K562 (cell line): Measurements from ENCODE around the gene C11orf65. TPM values are rescaled to one million over a fixed set of nuclear protein-coding genes. Genes with fewer than 3 reads are reported as not detected.

Source experiments
- C11orf30 ChIP-seq: fragments of 450-650 bp; IDR thresholded peaks from 2 replicates; pipeline ENCODE4 v1.6.1; 2016; ENCODE audit warnings: low read depth, mild to moderate bottlenecking
- MEF2A ChIP-seq: IDR thresholded peaks from 2 replicates; pipeline ENCODE4 v1.6.1; 2011; ENCODE audit warnings: low read depth, mild to moderate bottlenecking, low read length, moderate library complexity; ENCODE audit not compliant: control insufficient read depth
- NCOA1 ChIP-seq: fragments of 450-650 bp; IDR thresholded peaks from 2 replicates; pipeline ENCODE4 v1.6.1; 2016; ENCODE audit warnings: low read depth
- NONO ChIP-seq, 2 experiments: fragments of 200-400 bp in 1 of 2; fragments of 450-650 bp in 1 of 2; formaldehyde crosslinking in 1 of 2; IDR thresholded peaks; 2 replicates each; pipeline ENCODE4 v1.6.1; 2017; ENCODE audit warnings: low read depth in 2 of 2, mild to moderate bottlenecking in 2 of 2, moderate library complexity in 2 of 2, low read length in 1 of 2
- NR2F6 ChIP-seq: fragments of 450-650 bp; formaldehyde crosslinking; IDR thresholded peaks from 2 replicates; pipeline ENCODE4 v1.4.0; 2020; ENCODE audit warnings: mild to moderate bottlenecking
- SMARCA4 ChIP-seq: fragments of 450-650 bp; IDR thresholded peaks from 2 replicates; pipeline ENCODE4 v1.6.1; 2016
- STAT5B ChIP-seq: fragments of 250-450 bp; sonication (Bioruptor Pico); IDR thresholded peaks from 2 replicates; pipeline ENCODE4 v1.8.0; 2021; ENCODE audit warnings: mild to moderate bottlenecking, inconsistent platforms
- ZC3H4 ChIP-seq: sonication (generic); formaldehyde crosslinking; IDR thresholded peaks from 2 replicates; pipeline ENCODE4 v1.9.0; 2021; ENCODE audit warnings: missing genetic modification reagents, borderline replicate concordance
- ZNF12 ChIP-seq: sonication (generic); formaldehyde crosslinking; IDR thresholded peaks from 2 replicates; pipeline ENCODE4 v1.4.0; 2020; ENCODE audit warnings: mild to moderate bottlenecking, missing genetic modification reagents
- ZNF184 ChIP-seq: sonication (generic); formaldehyde crosslinking; IDR thresholded peaks from 2 replicates; pipeline ENCODE4 v1.5.0; 2020; ENCODE audit warnings: missing genetic modification reagents
- ZNF212 ChIP-seq: fragments of 450-650 bp; formaldehyde crosslinking; IDR thresholded peaks from 2 replicates; pipeline ENCODE4 v1.4.0; 2020; ENCODE audit warnings: mild to moderate bottlenecking
- polyA plus RNA-seq, 8 experiments: library from polyadenylated mRNA; depleted of rRNA in 4 of 8; stranded (reverse) in 5 of 8; unstranded in 3 of 8; fragments of >200 nt; fragmentation: Nextera tagmentation in 2 of 8; fragmentation: Illumina TruSeq in 1 of 8; extraction: Ambion mirVana in 2 of 8; extraction: Trizol in 1 of 8; gene quantifications; 2 replicates each; pipeline versions ENCODE4 v1.2.1 to v1.2.3, GENCODE V29; 2011 to 2014; ENCODE audit warnings: inconsistent platforms in 1 of 8, missing spikeins in 1 of 8
- total RNA-seq, 7 experiments: library from RNA; depleted of rRNA in 6 of 7; stranded (reverse); fragments of >200 nt in 6 of 7; fragmentation: Illumina TruSeq in 2 of 7; extraction: Trizol in 2 of 7; gene quantifications; 2 replicates each; pipeline versions ENCODE4 v1.2.1 to v1.2.3, GENCODE V29; 2011 to 2021; ENCODE audit warnings: low replicate concordance in 1 of 7
- TF ChIP-seq, protein P1 (sequence below): fragments of 250-450 bp; sonication (Bioruptor Pico); IDR thresholded peaks from 2 replicates; pipeline ENCODE4 v1.5.0; 2021; ENCODE audit warnings: mild to moderate bottlenecking, moderate library complexity
- TF ChIP-seq, protein P2 (sequence below), 2 experiments: fragments of 450-650 bp in 1 of 2; IDR thresholded peaks; 2 replicates each; pipeline ENCODE4 v1.6.1; 2011 to 2017; ENCODE audit warnings: low read depth in 2 of 2, antibody characterized with exemption in 1 of 2, borderline replicate concordance in 1 of 2, low read length in 1 of 2, mild to moderate bottlenecking in 1 of 2, mixed read lengths in 1 of 2; ENCODE audit not compliant: control insufficient read depth in 1 of 2
- TF ChIP-seq, protein P3 (sequence below): sonication (generic); formaldehyde crosslinking; IDR thresholded peaks from 2 replicates; pipeline ENCODE4 v1.8.1; 2022; ENCODE audit warnings: missing genetic modification reagents
- TF ChIP-seq, protein P4 (sequence below): fragments of 450-650 bp; IDR thresholded peaks from 2 replicates; pipeline ENCODE4 v1.6.1; 2017; ENCODE audit warnings: antibody characterized with exemption
- TF ChIP-seq, protein P5 (sequence below): fragments of 450-650 bp; IDR thresholded peaks from 2 replicates; pipeline ENCODE4 v1.6.1; 2017; ENCODE audit warnings: mild to moderate bottlenecking, moderate library complexity

The C11orf65 gene
- total and polyA plus RNA-seq, 9 of the 15 experiments (the other 6 are each of a cell fraction or from before 2014, with no cell fraction given) = 1.0 to 2.1 (median 1.2) TPM

DNA sequence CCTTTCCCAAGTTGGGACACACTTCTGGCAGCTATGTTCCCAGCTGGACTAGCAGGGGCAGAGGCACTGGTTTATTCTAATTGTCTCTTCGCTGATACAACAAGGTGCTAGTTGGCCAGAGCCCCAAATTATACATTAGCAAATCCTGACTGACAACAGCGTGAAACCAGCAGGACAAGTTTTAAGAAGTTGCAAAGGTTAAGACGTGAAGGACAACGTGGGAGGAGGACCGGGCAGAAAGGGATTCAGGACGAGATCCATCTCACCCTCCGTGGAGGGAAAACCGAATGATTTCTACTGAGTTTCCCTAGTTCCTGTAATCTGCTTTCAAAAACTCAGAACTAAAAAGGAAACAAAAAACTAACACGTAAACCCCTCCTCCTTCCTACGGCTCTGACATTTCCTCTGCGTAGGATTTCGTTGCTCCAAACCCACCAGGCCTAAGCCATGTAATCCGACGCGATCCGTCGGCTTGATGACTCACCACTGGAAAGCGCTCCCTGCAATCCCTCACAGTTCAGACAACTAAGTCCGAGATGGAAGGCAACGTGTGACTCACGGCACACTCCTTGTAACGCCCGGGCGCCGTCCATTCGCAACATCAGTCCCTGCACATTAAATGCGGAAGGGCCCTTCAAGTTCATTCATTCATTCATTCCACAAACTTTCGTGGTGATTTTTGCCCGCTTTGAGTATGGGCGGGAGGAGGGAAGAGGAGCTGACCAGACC is 30.2 kb upstream of the C11orf65 start (continued):
- TF ChIP-seq ZNF212 (no peak), STAT5B (no peak), C11orf30 (peak; percentile 42), NR2F6 (CRISPR knock-in tag) (no peak), NCOA1 (peak; percentile 48; the same call in 1 of the 2 replicates), SMARCA4 (peak; percentile 85), ZC3H4 (no peak), MEF2A (no peak), ZNF12 (CRISPR knock-in tag) (peak; percentile 83; the same call in 1 of the 2 replicates), ZNF184 (CRISPR knock-in tag) (no peak), NONO (IDR thresholded peaks at IDR 0.05; ENCODE audit: low read depth in 2 of 2, low read length in 1 of 2) (no peak)
- TF ChIP-seq, protein P1, sequence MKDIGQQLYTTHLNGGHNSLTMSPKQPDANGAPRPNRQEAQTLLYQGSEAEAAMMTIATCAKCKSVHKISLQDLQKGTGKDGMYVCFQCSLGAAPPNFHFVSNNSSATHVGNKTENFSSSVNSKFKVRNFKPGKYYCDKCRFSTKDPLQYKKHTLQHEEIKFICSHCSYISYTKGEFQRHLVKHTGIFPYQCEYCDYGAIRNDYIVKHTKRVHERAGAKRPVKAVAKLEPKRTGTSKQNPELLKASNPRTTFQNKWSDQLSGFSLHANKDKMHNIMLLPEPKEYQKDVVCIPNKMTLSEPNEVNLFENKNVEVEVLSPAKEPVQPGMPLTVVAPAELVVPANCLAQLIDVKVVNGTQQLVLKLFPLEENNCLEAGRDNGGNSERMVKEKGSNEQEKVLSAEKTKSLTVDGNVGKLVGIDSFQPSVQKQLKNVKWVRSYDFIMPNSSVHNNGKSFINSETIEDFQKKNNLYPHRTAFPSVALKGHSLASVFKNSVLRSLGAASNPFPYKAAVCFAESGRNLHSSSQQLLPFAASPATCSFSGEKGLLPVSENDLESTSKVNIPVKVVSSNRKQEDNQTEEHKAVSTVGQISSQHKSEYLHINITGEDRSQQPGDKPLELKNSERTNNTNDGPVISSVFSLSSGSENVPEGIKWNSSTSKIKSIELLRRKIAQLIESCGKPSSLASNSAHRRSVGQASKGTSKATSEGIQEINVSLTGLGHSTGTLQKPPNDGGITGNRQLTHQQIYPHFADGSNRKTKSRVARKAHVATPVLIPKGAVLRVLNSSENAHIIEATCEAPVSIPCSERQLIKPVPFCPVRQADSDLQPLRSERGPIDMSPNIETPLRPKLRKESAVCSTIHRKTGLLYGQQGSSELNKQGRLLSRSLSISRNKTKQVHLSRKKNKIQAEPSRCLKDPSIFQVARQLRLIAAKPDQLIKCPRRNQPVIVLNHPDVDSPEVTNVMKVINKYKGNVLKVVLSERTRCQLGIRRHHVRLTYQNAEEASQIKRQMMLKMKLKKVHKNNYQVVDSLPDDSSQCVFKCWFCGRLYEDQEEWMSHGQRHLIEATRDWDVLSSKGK (CRISPR knock-in tag) = no peak
- TF ChIP-seq, protein P2, sequence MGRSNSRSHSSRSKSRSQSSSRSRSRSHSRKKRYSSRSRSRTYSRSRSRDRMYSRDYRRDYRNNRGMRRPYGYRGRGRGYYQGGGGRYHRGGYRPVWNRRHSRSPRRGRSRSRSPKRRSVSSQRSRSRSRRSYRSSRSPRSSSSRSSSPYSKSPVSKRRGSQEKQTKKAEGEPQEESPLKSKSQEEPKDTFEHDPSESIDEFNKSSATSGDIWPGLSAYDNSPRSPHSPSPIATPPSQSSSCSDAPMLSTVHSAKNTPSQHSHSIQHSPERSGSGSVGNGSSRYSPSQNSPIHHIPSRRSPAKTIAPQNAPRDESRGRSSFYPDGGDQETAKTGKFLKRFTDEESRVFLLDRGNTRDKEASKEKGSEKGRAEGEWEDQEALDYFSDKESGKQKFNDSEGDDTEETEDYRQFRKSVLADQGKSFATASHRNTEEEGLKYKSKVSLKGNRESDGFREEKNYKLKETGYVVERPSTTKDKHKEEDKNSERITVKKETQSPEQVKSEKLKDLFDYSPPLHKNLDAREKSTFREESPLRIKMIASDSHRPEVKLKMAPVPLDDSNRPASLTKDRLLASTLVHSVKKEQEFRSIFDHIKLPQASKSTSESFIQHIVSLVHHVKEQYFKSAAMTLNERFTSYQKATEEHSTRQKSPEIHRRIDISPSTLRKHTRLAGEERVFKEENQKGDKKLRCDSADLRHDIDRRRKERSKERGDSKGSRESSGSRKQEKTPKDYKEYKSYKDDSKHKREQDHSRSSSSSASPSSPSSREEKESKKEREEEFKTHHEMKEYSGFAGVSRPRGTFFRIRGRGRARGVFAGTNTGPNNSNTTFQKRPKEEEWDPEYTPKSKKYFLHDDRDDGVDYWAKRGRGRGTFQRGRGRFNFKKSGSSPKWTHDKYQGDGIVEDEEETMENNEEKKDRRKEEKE (IDR thresholded peaks at IDR 0.05; ENCODE audit: borderline replicate concordance in 1 of 2, control insufficient read depth in 1 of 2, low read depth in 2 of 2, low read length in 1 of 2) = 0 out of 4 replicates have a peak, but pooled peaks of 1 of the 2 experiments have one; percentile 59
- TF ChIP-seq, protein P3, sequence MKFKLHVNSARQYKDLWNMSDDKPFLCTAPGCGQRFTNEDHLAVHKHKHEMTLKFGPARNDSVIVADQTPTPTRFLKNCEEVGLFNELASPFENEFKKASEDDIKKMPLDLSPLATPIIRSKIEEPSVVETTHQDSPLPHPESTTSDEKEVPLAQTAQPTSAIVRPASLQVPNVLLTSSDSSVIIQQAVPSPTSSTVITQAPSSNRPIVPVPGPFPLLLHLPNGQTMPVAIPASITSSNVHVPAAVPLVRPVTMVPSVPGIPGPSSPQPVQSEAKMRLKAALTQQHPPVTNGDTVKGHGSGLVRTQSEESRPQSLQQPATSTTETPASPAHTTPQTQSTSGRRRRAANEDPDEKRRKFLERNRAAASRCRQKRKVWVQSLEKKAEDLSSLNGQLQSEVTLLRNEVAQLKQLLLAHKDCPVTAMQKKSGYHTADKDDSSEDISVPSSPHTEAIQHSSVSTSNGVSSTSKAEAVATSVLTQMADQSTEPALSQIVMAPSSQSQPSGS (CRISPR knock-in tag) = no peak; the same call in 1 of the 2 replicates
- TF ChIP-seq, protein P4, sequence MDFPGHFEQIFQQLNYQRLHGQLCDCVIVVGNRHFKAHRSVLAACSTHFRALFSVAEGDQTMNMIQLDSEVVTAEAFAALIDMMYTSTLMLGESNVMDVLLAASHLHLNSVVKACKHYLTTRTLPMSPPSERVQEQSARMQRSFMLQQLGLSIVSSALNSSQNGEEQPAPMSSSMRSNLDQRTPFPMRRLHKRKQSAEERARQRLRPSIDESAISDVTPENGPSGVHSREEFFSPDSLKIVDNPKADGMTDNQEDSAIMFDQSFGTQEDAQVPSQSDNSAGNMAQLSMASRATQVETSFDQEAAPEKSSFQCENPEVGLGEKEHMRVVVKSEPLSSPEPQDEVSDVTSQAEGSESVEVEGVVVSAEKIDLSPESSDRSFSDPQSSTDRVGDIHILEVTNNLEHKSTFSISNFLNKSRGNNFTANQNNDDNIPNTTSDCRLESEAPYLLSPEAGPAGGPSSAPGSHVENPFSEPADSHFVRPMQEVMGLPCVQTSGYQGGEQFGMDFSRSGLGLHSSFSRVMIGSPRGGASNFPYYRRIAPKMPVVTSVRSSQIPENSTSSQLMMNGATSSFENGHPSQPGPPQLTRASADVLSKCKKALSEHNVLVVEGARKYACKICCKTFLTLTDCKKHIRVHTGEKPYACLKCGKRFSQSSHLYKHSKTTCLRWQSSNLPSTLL = 0 out of 2 replicates have a peak, but pooled peaks have one; percentile 63
- TF ChIP-seq, protein P5, sequence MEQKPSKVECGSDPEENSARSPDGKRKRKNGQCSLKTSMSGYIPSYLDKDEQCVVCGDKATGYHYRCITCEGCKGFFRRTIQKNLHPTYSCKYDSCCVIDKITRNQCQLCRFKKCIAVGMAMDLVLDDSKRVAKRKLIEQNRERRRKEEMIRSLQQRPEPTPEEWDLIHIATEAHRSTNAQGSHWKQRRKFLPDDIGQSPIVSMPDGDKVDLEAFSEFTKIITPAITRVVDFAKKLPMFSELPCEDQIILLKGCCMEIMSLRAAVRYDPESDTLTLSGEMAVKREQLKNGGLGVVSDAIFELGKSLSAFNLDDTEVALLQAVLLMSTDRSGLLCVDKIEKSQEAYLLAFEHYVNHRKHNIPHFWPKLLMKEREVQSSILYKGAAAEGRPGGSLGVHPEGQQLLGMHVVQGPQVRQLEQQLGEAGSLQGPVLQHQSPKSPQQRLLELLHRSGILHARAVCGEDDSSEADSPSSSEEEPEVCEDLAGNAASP = no peak
